HG03064 (cell line): ENCODE data around the gene COL19A1.

Experiments used
- ATAC-seq: cut with Tn5 transposase; IDR thresholded peaks from one replicate; pipeline ENCODE4 v1.9.1; 2021; ENCODE audit warnings: low read depth; ENCODE audit not compliant: unreplicated experiment

COL19A1 gene

DNA sequence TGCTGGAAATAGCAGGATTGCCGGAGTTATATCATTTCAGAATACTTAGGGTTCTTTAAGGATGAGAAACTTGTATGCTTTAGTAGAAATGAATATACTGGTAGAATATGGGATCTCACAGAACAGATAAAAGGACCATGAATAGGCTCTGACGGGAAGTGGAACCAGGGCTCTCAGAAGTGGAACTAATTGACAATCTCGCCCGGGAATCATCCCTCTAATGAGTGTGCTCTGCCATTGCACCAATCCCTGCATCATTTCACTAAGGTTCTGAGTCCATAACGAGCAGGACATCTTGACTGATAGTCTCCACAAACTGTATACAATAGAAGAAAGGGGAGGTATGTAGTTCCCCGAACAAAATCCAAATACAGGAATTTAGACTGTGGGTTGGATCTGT lies 286.4 kb downstream of the COL19A1 start:
- no peak for ATAC-seq

DNA sequence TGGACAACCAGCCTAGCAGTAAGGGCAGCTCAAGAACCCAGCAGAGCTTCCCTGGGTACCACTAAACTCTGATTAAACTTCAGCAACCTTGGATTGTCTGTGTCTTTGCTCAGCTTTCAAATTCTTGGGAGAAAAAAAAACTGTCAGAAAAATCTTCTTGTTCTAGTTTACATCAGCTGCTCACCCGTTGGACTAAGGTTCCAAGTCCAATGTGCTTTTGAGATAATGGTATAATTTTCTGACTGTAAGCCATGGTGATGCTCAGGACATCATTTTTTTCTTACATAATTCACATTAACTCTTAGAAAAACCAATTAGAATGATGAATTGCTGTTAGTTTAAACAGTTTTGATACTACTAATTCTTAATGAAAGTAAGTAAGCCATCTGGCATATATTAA lies 290.7 kb downstream of the COL19A1 start:
- no peak for ATAC-seq

DNA sequence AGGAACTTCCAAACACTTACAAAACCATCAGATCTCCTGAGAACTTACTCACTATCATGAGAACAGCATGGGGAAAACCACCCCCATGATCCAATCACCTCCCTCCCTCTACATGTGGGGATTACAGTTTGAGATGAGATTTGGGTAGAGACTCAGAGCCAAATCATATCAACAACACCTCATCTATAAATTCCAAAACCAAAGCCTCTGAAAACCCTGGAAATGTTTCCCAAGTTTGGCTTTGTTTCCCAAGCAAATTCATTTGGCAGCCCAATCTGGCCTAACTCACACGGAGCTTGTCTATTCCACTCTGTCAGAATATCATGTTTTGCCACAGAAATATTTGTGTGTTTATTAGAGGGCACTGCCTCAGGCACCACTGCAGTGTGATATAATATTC lies 293.9 kb downstream of the COL19A1 start:
- no peak for ATAC-seq

GRCh38 chr6:70162972-70163371 lies 296.6 kb downstream of the COL19A1 start:
- no peak for ATAC-seq

- ATAC-seq, result no peak
Measured at GRCh38 chr6:70163795-70164194, 297.4 kb downstream of the COL19A1 start.

GRCh38 chr6:70164556-70164955 lies 298.2 kb downstream of the COL19A1 start:
- no peak for ATAC-seq

DNA sequence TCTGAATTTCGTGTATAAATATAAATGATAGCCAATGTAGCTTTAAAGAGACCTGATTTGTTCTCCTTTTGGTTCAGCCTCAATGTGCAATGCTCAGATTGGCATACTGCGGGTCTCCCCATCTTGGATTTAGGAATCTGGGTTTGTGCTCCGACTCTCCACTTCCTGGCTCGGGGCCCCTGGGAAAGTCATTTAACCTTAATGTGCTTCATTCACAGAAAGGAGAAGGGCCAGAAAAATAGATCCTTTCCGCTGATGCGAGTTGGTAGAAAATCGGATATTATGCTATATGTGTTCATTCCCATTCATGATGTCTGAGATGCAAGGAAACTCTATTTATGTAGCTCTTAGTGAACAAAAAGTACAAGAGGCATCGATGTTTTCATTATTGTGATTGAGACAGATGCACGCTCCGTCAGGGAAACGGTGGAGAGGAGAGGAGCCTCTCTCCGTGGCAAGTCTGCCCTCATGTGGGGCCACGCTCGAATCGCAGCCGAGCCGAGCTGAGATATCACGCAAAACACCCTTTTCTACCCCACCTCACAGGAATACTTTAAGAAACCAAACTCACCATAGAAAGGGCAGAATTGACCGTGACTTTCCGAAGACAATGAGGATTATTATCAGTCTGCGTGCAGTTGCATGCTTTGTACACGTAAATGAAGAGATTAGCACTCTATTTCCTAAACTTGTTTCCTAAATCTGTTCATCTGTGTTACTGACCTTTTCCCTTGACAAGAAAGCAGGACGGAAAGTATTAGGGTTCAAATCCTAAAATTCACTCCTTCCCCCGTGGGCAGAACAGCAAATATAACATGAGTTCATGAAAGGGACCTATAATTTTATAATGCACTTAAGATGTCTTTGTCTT lies 300.0 kb downstream of the COL19A1 start:
- ATAC-seq, result peak; percentile 86

DNA sequence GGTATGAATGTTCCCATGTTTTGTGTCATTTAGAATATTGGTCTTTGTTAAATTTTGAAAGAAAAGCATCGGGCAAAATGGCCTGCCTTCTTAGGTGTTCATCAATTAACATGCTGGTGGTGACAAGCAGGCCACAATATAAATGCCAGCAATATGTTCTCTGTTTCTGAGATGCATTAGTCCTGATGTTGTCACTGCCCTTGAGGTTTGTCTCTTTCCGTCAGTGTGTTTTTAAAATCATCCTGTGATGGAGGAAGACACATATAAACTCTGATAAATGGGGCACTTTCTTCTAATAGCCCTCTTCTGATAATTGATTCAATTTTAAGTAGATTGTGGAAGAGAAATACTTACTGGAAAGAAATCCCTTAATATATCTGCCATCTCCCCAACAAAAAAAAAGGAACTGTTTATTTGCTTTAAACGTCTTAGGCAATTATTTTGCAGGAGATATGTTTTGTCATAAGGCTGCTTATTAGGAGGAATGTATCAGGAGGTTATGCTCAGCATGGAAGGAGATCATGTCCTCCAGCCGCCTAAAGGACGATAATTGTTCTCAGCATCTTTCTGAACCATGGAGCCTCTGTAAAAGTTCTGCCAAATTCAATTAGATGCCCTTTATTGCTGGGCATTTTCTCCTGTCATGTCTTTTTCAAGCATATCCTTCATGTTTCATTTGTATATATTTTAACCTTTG lies 302.5 kb downstream of the COL19A1 start:
- ATAC-seq, result no peak

GRCh38 chr6:70171236-70171635 lies 304.9 kb downstream of the COL19A1 start:
- ATAC-seq, result no peak

DNA sequence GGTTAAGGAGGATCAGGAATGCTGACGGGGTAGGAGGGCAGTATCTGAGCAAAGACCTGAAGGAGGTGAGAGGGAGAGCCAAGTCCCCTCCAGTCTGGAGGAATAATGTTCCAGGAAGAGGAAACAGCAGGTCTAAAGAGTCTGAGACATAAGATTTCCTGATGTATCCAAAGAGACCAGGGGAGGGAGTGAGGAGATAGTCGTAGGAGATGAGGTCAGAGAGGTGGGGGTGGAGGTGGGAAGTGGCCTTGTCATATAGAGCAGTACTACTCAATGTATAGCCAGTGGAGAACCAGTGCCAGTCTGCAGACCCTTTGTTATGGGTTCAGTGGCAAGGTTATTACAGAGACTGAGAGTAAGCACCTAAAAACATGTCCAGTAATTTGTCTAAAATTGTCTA lies 305.9 kb downstream of the COL19A1 start:
- no peak for ATAC-seq

DNA sequence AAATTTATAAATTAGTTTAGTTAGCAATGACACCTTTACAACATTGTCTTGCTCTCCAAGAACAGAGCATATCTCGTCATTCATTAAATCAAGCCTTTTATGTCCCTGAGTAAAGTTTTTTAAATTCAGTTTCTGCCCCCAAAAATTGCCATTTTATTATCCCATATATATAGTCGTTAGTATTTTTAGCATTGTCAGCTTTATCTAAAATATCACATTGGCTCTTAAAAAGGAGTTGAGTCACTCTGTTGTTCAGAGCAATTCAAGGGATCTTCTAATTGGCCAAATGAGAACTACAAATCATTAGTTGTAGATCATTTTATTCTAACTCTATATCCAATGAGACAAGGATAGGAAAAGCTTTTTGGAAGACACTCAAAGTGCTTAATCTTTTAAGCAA lies 309.4 kb downstream of the COL19A1 start:
- ATAC-seq, result no peak

DNA sequence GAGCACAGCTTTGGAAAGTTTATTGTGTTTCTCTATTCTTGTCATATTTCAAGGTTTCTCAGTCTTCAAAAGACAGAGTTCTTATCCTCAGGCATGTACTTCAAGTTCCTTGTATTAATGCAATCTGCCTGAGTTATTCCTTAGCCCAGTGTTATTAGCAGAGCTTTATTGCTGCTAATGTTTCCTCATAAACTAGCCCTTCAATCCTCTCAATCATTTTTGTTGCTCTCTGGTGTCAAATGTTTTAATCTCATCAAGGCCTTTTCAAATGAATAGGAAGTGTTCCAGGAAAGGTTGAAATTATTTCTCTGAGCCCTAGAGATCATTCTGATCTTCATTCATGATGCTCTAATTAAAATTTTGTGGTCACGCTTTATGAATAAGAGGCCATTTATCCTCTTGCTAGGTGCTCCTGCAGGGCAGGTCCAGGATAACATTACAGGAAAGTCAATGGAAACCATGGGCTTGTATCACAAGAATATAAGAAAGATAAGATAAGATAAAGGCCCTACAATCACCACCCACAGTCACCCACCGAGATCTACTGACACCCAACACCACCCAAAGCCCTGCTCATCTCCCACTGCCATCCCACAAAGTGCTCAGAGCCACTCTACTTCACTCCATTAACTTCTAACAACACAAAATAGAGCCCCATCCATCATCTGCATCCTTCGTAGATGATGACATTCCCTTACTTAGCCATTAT lies 310.6 kb downstream of the COL19A1 start:
- no peak for ATAC-seq

DNA sequence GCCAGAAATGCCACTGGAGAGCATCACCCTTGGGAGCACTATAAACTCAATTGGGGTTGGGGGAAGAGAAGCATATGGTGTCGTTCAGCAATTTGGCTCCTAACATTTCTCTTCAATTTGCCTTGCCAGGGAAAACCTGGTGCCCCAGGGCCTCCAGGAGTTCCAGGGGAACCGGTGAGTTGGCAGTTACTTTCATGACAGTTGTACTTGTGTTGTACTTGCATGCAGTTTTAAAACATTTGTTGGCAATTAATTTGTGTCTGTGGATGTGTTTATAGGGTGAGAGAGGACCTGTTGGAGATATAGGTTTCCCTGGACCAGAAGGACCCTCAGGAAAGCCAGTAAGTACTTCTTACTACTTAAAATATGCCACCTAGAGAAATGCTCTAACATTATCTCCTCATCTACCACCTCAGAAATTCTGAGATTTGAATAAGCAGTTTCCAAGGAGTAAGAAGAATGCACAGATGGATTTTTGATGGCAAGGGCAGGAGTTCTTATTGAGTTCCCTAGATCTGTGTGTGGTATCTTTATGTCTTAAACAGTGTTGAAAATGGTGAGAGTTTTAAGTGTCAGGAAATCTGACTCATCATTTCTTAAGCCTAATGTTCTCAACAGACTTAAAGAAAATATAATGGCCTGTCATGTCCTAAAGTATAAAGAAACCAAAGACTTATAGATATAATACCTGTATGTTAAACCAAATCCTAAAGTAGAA lies 314.0 kb downstream of the COL19A1 start:
- no peak for ATAC-seq

DNA sequence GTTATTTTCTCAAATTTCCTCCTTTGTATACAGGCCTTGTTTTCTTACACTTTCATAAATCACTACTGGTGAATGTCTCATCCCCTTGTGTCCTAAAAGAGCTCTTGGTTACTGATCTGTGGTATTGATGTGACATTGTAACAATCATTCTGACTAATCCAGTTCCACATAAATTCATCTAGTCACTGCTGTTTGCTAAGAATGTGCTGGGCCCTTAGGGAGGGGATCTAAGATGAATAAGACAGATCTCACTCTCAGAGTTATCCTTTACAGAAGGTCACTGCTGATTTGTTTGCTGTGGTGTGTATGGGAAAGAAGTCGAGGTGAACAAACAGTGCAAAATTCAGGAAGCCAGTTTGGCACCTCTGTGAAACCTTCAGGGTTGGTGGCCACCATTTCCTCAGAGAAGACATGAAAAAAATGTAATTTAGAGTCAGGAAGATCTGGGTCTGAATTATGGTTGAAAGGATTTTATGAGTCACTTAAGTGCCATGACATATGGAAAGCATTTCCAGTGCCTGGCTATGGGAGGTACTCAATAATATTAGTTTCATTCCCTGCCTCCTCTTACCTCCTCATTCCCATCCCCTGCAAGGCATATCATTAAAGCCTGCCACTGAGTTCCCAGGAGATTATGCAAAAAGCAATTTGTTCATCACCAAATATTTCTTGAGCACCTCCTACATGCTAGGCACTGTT lies 314.7 kb downstream of the COL19A1 start:
- ATAC-seq, result peak; percentile 52

GRCh38 chr6:70183538-70183937 lies 317.2 kb downstream of the COL19A1 start:
- ATAC-seq, result no peak

- ATAC-seq, result no peak
Measured at GRCh38 chr6:70184723-70185122, 318.4 kb downstream of the COL19A1 start.

GRCh38 chr6:70186461-70186860 lies 320.1 kb downstream of the COL19A1 start:
- no peak for ATAC-seq

GRCh38 chr6:70188202-70188601 lies 321.8 kb downstream of the COL19A1 start:
- no peak for ATAC-seq

DNA sequence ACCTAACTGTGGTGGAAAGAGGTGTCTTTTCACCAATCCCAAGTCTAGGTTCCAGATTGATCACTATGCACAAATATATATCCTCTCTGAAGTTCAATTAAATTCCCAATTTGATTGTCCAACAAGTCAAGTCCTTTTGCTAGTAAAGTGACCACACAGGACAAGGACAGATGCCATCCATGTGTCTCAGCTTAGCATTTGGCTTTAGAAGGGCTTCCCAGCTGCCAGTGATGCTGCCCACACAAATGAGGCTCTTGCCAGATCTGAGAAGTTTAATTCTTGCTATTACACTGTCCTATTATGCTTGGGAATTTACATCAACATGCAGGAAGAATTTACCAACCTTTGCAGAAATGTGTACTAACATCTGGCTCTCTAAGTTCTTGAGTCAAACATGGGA lies 328.1 kb downstream of the COL19A1 start:
- ATAC-seq, result no peak

- ATAC-seq, result no peak
Measured at GRCh38 chr6:70196531-70196930, 330.2 kb downstream of the COL19A1 start.
